NB4 (cell line): ENCODE results near the gene CDH4.

Experiments used
- DNase-seq: peaks from one replicate; pipeline ENCODE4 v3.0.0; 2010; ENCODE audit warnings: low read depth
- H3K4me3 ChIP-seq: one replicate; pipeline ENCODE4 v1.5.1; 2011; ENCODE audit warnings: mild to moderate bottlenecking, low read depth, low read length, moderate library complexity
- MYC ChIP-seq: IDR thresholded peaks from 2 replicates; pipeline ENCODE4 v1.6.1; 2011; ENCODE audit warnings: low read depth, low read length
- POLR2A ChIP-seq: IDR thresholded peaks from 2 replicates; pipeline ENCODE4 v1.6.1; 2011; ENCODE audit warnings: mild to moderate bottlenecking; ENCODE audit not compliant: insufficient read length; ENCODE audit errors: extremely low read depth
- TF ChIP-seq, protein P1 (sequence below): IDR thresholded peaks from 2 replicates; pipeline ENCODE4 v1.6.1; 2011; ENCODE audit warnings: low read depth, low read length
- TF ChIP-seq, protein P2 (sequence below): IDR thresholded peaks from one replicate; pipeline ENCODE4 v1.5.1; 2012; ENCODE audit warnings: low read depth, low read length

The CDH4 gene

DNA sequence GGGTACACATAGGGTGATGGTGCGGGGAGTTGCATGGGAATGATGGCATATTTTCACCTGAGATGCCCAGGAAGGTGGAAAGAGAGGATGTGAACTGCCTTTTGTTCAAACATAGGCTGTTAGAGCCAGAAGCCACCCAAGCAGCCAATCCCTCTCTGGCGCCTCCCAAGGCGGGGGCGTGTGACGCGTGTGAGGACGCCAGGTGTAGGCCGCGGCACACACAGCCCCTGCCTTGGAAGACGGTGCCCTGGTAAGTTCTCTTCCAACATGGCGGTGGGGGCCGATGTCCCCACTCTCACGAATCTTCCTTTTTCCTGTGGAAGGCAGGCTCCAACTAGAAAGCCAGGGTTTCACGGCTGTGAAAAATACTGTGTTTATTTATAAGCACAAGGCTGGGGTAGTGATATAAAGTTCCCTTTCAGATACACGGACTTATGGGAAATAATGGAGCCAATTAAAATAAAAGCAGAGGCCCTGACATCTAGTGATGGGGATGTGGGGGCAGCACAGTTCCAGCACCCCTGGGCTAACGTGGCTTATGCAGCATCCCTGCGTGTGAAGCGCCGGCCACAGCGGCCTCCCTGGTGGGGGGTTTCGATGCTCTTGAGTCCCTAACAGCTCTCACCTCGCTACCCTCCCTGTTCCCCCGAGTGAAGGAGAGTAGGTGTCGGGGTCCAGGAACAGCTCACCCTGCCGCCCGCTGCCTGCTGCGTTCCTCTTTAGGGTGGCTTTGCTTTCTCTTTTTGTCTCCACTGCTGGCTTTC is 28.3 kb downstream of the CDH4 start:
- TF ChIP-seq, protein P1, sequence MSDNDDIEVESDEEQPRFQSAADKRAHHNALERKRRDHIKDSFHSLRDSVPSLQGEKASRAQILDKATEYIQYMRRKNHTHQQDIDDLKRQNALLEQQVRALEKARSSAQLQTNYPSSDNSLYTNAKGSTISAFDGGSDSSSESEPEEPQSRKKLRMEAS, result no peak
- TF ChIP-seq, protein P2, sequence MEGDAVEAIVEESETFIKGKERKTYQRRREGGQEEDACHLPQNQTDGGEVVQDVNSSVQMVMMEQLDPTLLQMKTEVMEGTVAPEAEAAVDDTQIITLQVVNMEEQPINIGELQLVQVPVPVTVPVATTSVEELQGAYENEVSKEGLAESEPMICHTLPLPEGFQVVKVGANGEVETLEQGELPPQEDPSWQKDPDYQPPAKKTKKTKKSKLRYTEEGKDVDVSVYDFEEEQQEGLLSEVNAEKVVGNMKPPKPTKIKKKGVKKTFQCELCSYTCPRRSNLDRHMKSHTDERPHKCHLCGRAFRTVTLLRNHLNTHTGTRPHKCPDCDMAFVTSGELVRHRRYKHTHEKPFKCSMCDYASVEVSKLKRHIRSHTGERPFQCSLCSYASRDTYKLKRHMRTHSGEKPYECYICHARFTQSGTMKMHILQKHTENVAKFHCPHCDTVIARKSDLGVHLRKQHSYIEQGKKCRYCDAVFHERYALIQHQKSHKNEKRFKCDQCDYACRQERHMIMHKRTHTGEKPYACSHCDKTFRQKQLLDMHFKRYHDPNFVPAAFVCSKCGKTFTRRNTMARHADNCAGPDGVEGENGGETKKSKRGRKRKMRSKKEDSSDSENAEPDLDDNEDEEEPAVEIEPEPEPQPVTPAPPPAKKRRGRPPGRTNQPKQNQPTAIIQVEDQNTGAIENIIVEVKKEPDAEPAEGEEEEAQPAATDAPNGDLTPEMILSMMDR, result no peak
- DNase-seq, result no peak
- H3K4me3 ChIP-seq, result no peak overlapping the region

DNA sequence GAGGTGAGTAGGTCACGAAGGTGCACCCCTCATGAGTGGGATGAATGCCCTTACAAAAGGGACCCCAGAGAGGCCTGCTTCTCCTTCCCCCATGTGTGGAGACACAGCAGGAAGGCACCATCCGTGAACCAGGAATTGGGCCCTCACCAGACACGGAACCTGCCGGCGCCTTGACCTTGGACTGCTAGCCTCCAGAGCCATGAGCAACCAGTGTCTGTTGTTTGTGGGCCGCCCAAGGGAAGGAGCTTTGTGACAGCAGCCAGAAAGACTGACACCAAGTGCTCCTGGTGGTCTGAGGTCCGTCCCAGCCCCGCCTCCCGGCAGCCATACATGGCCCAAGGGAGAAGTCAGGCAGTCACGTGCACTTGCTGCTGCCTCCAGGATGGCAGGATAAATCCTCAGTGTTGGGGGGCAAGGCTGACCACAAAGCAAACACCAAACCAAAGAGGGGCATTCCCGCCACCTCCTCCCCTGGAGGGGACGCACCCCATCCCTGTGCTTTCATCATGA is 29.3 kb downstream of the CDH4 start:
- H3K4me3 ChIP-seq, result no peak overlapping the region
- no peak for DNase-seq
- no peak for TF ChIP-seq MYC
- TF ChIP-seq, protein P1, result no peak
- TF ChIP-seq POLR2A, result no peak
- TF ChIP-seq, protein P2, result no peak

DNA sequence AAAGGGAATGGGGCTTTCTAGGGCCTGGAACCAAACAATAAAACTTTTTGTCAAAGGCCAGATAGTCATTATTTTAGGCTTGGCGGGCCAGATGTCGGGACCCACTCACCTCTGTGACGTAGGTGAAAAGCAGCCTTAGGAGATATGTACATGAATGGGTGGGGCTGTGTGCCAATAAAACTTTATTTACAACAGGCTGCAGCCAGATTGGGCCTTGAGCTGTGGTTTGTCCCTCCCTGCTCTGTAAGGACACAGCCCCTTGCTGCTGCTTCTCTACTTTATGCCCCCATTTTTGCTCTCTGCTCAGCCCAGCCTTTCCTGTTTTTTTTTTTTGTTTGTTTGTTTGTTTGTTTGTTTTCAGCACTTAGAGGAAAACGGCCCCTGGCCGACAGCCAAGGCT is 32.7 kb downstream of the CDH4 start:
- TF ChIP-seq POLR2A, result no peak
- no peak for TF ChIP-seq MYC
- TF ChIP-seq, protein P1, result no peak
- TF ChIP-seq, protein P2, result no peak
- H3K4me3 ChIP-seq, result no peak overlapping the region
- no peak for DNase-seq

DNA sequence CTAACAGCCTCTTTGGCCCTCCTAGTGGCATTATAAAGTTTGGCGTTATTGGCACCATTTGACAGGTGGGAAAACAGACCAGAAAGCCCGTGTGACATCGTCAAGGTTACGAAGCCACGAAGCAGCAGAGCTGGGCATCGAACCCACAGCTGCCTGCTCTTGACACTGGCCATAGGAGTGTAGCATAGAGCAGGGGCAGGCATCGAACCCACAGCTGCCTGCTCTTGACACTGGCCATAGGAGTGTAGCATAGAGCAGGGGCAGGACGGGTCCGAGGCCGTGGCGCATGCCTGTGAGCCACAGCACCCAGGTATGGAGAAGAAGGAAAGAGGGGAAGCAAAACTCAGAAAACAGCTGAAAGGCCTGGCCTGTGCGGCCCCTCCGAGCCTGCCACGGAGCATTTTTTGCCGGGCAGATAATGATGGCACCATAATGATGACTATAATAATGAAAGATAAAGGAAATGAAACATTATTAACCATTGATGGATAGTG is 33.1 kb downstream of the CDH4 start:
- no peak for DNase-seq
- TF ChIP-seq, protein P1, result no peak
- TF ChIP-seq MYC, result no peak
- TF ChIP-seq, protein P2, result no peak
- H3K4me3 ChIP-seq, result no peak overlapping the region

DNA sequence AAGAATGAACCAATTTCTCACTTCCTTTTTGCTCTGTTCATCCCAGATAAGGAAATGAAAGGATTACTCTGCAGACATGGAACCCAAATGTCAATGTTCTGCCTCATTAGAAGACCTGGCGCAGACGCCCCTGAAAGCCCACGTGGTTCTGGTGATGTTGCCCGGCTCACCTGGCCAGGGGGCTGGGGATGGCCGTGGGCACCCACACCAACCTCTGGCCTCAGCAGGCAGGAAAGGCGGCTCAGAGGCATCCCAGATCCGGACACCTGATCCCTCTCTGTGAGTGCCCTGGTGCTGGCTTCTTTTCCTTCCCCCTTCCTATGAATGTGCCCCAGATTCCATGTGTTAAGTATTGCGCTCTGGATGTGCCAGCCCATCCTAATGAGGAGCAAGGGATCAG is 33.6 kb downstream of the CDH4 start:
- DNase-seq, result no peak
- TF ChIP-seq, protein P2, result no peak
- TF ChIP-seq POLR2A (no peak), MYC (no peak)
- TF ChIP-seq, protein P1, result no peak
- H3K4me3 ChIP-seq, result no peak overlapping the region
